CD4-positive, alpha-beta T cell (primary cell): ENCODE results near the gene AK5. TPM values are rescaled to one million over a fixed set of nuclear protein-coding genes. Genes with fewer than 3 reads are reported as not detected.
"Not testable (repeated sequence)": the region's sequence is repeated elsewhere in the genome, so short reads cannot be mapped to it uniquely, and the experiment has no call there.

Experiments
- ATAC-seq: fragments of 200-7000 bp; cut with Tn5 transposase; one replicate; pipeline ENCODE4 v1.10.0; 2022; ENCODE audit warnings: mild to moderate bottlenecking; ENCODE audit not compliant: poor library complexity
- CTCF ChIA-PET: fragments of 350-600 bp; sonication (Branson Sonifier 250); formaldehyde crosslinking; loops from one replicate; lab custom pipeline; 2021; ENCODE audit warnings: antibody characterized with exemption, inconsistent platforms; lab: Charles Lee
- POLR2A ChIA-PET: fragments of 350-600 bp; sonication (Branson Sonifier 250); formaldehyde crosslinking; loops from one replicate; lab custom pipeline; 2021; ENCODE audit warnings: antibody characterized with exemption, inconsistent platforms; lab: Charles Lee
- DNase-seq, 14 experiments: peaks; one replicate each; pipeline ENCODE4 v3.0.0-alpha.2; 2013 to 2020; ENCODE audit warnings: mixed read lengths in 2 of 14
- H3K27ac ChIP-seq, 2 donors: one replicate each; pipeline versions ENCODE4 v1.5.1 to v1.7.0; 2013; ENCODE audit warnings: low read length in 2 of 2, low read depth in 1 of 2, mild to moderate bottlenecking in 1 of 2
- H3K27me3 ChIP-seq, 2 experiments: 1 replicate in 1 of 2; 2 replicates in 1 of 2; pipeline versions ENCODE4 v1.6.1 to v1.7.0; 2013; ENCODE audit warnings: low read length in 2 of 2, control low read depth in 1 of 2, mild to moderate bottlenecking in 1 of 2, moderate library complexity in 1 of 2; ENCODE audit not compliant: insufficient read depth in 2 of 2, control insufficient read depth in 1 of 2
- H3K36me3 ChIP-seq: one replicate; pipeline ENCODE4 v1.6.1; 2013; ENCODE audit warnings: low read length, control low read depth; ENCODE audit not compliant: insufficient read depth
- H3K4me1 ChIP-seq: one replicate; pipeline ENCODE4 v1.6.1; 2013; ENCODE audit warnings: low read length, control low read depth; ENCODE audit not compliant: insufficient read depth
- H3K4me3 ChIP-seq: one replicate; pipeline ENCODE4 v1.5.1; 2013; ENCODE audit warnings: mild to moderate bottlenecking, low read length, moderate library complexity
- H3K9me3 ChIP-seq, 2 experiments: 1 replicate in 1 of 2; 2 replicates in 1 of 2; pipeline versions ENCODE4 v1.6.1 to v1.7.0; 2013; ENCODE audit warnings: low read length in 2 of 2, mild to moderate bottlenecking in 2 of 2, control low read depth in 1 of 2, moderate library complexity in 1 of 2; ENCODE audit not compliant: control insufficient read depth in 1 of 2, insufficient read depth in 1 of 2
- H3K27ac Mint-ChIP-seq: one replicate; pipeline ENCODE4 v1.8.0; 2020; ENCODE audit warnings: mixed read lengths
- H3K27me3 Mint-ChIP-seq: one replicate; pipeline ENCODE4 v1.8.0; 2021; ENCODE audit warnings: mixed read lengths
- H3K36me3 Mint-ChIP-seq: one replicate; pipeline ENCODE4 v1.8.0; 2021; ENCODE audit warnings: low read depth, mixed read lengths
- H3K4me1 Mint-ChIP-seq: one replicate; pipeline ENCODE4 v1.8.0; 2021; ENCODE audit warnings: low read depth, mixed read lengths
- H3K4me3 Mint-ChIP-seq: one replicate; pipeline ENCODE4 v1.8.0; 2020; ENCODE audit warnings: mild to moderate bottlenecking, mixed read lengths
- H3K9me3 Mint-ChIP-seq: one replicate; pipeline ENCODE4 v1.8.0; 2020; ENCODE audit warnings: mixed read lengths
- intact Hi-C, 2 experiments: fragments of 100-400 bp; cut with DNase I in 1 of 2; cut with micrococcal nuclease in 1 of 2; formaldehyde crosslinking; loops; one replicate each; pipeline versions ENCODE4 v1.15.1 to v1.9.0; 2023 to 2025; cut with DNase I, micrococcal nuclease
- total RNA-seq, 174 experiments: library from RNA in 2 of 174; stranded (reverse) in 2 of 174; gene quantifications; one replicate each; pipeline ENCODE4 v1.2.3 and lab custom pipeline; 2021 to 2026
- TF ChIP-seq, protein P1 (sequence below): fragments of 200-600 bp; IDR thresholded peaks from one replicate; pipeline ENCODE4 v1.8.0; 2022; ENCODE audit warnings: antibody characterized with exemption, mild to moderate bottlenecking

AK5 gene
- total RNA-seq, 2 experiments from 2014 or later, result 32.0 TPM

DNA sequence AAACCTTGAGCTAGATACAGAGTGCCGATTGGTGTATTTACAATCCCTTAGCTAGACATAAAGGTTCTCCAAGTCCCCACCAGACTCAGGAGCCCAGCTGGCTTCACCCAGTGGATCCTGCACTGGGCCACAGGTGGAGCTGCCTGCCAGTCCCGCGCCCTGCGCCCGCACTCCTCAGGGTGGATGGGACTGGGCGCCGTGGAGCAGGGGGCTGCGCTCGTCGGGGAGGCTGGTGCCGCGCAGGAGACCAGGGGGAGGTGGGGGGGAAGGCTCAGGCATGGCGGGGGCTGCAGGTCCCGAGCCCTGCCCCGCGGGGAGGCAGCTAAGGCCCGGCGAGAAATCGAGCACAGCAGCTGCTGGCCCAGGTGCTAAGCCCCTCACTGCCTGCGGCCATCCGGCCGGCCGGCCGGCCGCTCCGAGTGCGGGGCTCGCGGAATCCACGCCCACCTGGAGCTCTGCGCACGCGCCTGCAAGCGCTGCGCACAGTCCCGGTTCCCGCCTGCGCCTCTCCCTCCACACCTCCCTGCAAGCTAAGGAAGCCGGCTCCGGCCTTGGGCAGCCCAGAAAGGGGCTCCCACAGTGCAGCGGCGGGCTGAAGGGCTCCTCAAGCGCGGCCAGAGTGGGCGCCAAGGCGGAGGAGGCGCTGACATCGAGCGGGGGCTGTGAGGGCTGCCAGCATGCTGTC, 249.9 kb downstream of the AK5 start:
- DNase-seq, H3K27me3 Mint-ChIP-seq, CTCF ChIA-PET, H3K27ac ChIP-seq, H3K4me3 ChIP-seq, H3K9me3 Mint-ChIP-seq, H3K9me3 ChIP-seq, ATAC-seq, H3K27me3 ChIP-seq, H3K27ac Mint-ChIP-seq, H3K36me3 ChIP-seq, H3K4me3 Mint-ChIP-seq: not testable (repeated sequence)
- peaks cover 41% of the 10 kb centered on the region for H3K36me3 Mint-ChIP-seq
- H3K4me1 Mint-ChIP-seq, result peaks cover 14% of the 10 kb centered on the region
- intact Hi-C loops, result loop anchor here (2.0 to 10.0 kb wide), 5 partner anchors 95 to 1457 kb away; partner anchors contain the start of genes PIGK (in 2 of the 2) and ST6GALNAC3 (in 1 of the 2)
- H3K4me1 ChIP-seq, result peaks cover 13% of the 10 kb centered on the region
- POLR2A ChIA-PET, result interaction anchor here (1.7 kb wide), 1 partner anchor 100 kb away, joined by 5 read pairs; no protein-coding TSS in a partner anchor

DNA sequence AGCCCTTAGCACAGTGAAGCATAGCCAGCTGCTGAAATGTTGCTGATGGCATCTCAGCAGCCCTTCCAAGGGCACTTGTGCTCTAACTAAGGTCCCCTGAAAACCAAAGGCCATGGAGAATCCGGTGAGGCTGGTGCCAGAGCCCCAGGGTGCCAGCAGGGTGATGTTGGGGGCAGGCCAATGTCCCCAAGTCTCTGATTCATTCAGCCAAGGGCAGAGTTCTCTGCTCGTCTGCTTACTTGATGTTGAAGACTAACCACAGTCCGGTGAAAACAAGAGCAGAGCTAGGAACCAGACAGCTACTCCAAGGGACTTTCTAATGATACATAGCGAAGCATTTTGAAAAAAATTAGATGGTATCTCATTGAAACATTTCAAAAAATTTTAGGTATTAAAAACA, 250.8 kb downstream of the AK5 start:
- no peaks in the 10 kb centered on the region for H3K36me3 ChIP-seq
- TF ChIP-seq, protein P1, sequence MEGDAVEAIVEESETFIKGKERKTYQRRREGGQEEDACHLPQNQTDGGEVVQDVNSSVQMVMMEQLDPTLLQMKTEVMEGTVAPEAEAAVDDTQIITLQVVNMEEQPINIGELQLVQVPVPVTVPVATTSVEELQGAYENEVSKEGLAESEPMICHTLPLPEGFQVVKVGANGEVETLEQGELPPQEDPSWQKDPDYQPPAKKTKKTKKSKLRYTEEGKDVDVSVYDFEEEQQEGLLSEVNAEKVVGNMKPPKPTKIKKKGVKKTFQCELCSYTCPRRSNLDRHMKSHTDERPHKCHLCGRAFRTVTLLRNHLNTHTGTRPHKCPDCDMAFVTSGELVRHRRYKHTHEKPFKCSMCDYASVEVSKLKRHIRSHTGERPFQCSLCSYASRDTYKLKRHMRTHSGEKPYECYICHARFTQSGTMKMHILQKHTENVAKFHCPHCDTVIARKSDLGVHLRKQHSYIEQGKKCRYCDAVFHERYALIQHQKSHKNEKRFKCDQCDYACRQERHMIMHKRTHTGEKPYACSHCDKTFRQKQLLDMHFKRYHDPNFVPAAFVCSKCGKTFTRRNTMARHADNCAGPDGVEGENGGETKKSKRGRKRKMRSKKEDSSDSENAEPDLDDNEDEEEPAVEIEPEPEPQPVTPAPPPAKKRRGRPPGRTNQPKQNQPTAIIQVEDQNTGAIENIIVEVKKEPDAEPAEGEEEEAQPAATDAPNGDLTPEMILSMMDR, result no peak
- CTCF ChIA-PET, result interaction anchor here (1.1 kb wide), 1 partner anchor 24 kb away, joined by 4 read pairs; no protein-coding TSS in a partner anchor

DNA sequence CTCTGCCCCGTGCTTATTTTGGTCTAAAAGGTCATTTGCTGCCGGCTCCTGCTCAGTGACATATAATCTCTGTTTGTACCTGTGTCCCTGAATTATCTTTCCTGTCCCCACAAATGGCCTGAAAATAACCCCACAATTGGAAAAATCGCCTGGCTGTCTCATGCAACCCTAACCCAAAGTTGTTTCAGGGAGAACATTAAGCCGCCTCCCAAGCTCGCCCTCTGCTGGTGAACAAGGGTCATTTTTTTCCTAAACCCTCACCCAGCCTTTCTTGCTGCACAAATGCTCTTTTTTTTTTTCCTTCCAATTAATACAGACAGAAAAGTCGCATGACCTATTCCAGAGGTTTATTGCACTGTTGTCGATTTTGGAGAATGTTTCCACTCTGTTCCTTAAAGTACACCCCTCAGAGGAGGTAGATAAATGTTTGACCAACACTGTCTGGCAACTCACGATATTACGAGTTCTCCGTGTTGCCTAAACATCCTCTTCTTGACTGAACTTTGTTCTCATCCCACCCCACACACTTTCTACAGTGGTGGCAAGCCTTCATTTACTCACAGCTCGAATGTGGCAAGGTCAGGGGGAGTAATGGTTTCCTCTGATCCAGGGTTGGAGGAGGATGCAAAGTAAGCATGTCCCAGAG, 252.0 kb downstream of the AK5 start:
- DNase-seq (peak; percentile 37 to 80 (median 55)), ATAC-seq (peak; percentile 66)
- Mint-ChIP-seq H3K27me3 (no peaks in the 10 kb centered on the region), H3K27ac (peak overlapping the region; percentile 13), H3K9me3 (no peaks in the 10 kb centered on the region), H3K4me3 (peak overlapping the region; percentile 17), H3K36me3 (peaks cover 38% of the 10 kb centered on the region), H3K4me1 (peaks cover 7% of the 10 kb centered on the region)
- H3K36me3 ChIP-seq, result no peaks in the 10 kb centered on the region
- intact Hi-C loops, result loop anchor here (1.0 to 10.0 kb wide), 6 partner anchors 97 to 1459 kb away; partner anchors contain the start of genes PIGK (in 2 of the 2) and ST6GALNAC3 (in 1 of the 2)
- H3K27me3 ChIP-seq, result no peaks in the 10 kb centered on the region
- H3K9me3 ChIP-seq, result peaks cover 0 to 3% of the 10 kb centered on the region in 2 experiments
- H3K27ac ChIP-seq, result no peak overlapping the region
- ChIA-PET CTCF (interaction anchor here (0.7 to 1.0 kb wide), 5 partner anchors 11 to 392 kb away, joined by 3 to 4 read pairs (median 3); no protein-coding TSS in a partner anchor), POLR2A (interaction anchor here (1.0 to 1.7 kb wide), 5 partner anchors 102 to 314 kb away, joined by 3 to 5 read pairs (median 4); partner anchors contain the start of genes AK5 and PIGK)
- H3K4me3 ChIP-seq, result no peak overlapping the region
- TF ChIP-seq, protein P1, result peak; percentile 91
- H3K4me1 ChIP-seq, result peaks cover 13% of the 10 kb centered on the region

More for the DNA sequence above, 250.8 kb downstream of the AK5 start:
- Histone ChIP-seq H3K27ac (no peak overlapping the region), H3K4me3 (no peak overlapping the region), H3K9me3 (peaks cover 0 to 3% of the 10 kb centered on the region in 2 experiments), H3K4me1 (peaks cover 13% of the 10 kb centered on the region), H3K27me3 (no peaks in the 10 kb centered on the region)
- ATAC-seq (no peak), DNase-seq (no peak)
- Mint-ChIP-seq H3K9me3 (no peaks in the 10 kb centered on the region), H3K4me1 (peaks cover 7% of the 10 kb centered on the region), H3K27ac (no peak overlapping the region), H3K27me3 (no peaks in the 10 kb centered on the region), H3K36me3 (peaks cover 43% of the 10 kb centered on the region), H3K4me3 (no peak overlapping the region)
- intact Hi-C loops, result loop anchor here (1.0 to 10.0 kb wide), 6 partner anchors 96 to 1458 kb away; partner anchors contain the start of genes PIGK (in 2 of the 2) and ST6GALNAC3 (in 1 of the 2)
- POLR2A ChIA-PET, result interaction anchor here (1.2 to 1.7 kb wide), 3 partner anchors 101 to 250 kb away, joined by 3 to 5 read pairs (median 4); no protein-coding TSS in a partner anchor
